Neural cell (in vitro differentiated cells): ENCODE data around the gene CUX1. TPM values are rescaled to one million over a fixed set of nuclear protein-coding genes. Genes with fewer than 3 reads are reported as not detected.

Experiments used
- H2AFZ ChIP-seq: fragments of 200-600, 300-800 bp; sonication (generic), shearing (Covaris generic); 2 replicates; pipeline ENCODE4 v1.6.0; 2014; ENCODE audit warnings: low read depth, mild to moderate bottlenecking, antibody characterized with exemption, low read length, moderate library complexity
- H3F3A ChIP-seq: fragments of 200-600 bp; shearing (Covaris generic); 2 replicates; pipeline ENCODE4 v1.6.1; 2016; ENCODE audit warnings: mild to moderate bottlenecking, moderate library complexity, mixed read lengths, antibody characterized with exemption, low read length; ENCODE audit not compliant: insufficient read depth, poor library complexity, severe bottlenecking
- H3K27ac ChIP-seq: fragments of 200-600, 300-800 bp; sonication (generic), shearing (Covaris generic); 2 replicates; pipeline ENCODE4 v1.5.1; 2014; ENCODE audit warnings: mild to moderate bottlenecking, low read length, moderate library complexity
- H3K27me3 ChIP-seq: fragments of 300-800, 200-600 bp; sonication (generic), shearing (Covaris generic); 2 replicates; pipeline ENCODE4 v1.6.0; 2014; ENCODE audit warnings: mild to moderate bottlenecking, low read depth, low read length, moderate library complexity; ENCODE audit not compliant: insufficient read depth
- H3K36me3 ChIP-seq: fragments of 300-800, 200-600 bp; sonication (generic), shearing (Covaris generic); 2 replicates; pipeline ENCODE4 v1.5.1; 2014; ENCODE audit warnings: mild to moderate bottlenecking, antibody characterized with exemption, low read length, moderate library complexity; ENCODE audit not compliant: insufficient read depth
- H3K4me2 ChIP-seq: fragments of 300-800, 200-600 bp; sonication (generic), shearing (Covaris generic); 2 replicates; pipeline ENCODE4 v1.6.0; 2014; ENCODE audit warnings: mild to moderate bottlenecking, low read length
- H3K4me3 ChIP-seq: fragments of 300-800, 200-600 bp; sonication (generic), shearing (Covaris generic); 2 replicates; pipeline ENCODE4 v1.5.1; 2014; ENCODE audit warnings: mild to moderate bottlenecking, low read length, moderate library complexity
- H3K79me2 ChIP-seq: fragments of 200-600 bp; shearing (Covaris generic); replicated peaks from 2 replicates; pipeline ENCODE4 v1.6.0; 2014; ENCODE audit warnings: mild to moderate bottlenecking, low read length, moderate library complexity; ENCODE audit not compliant: insufficient read depth
- H3K9ac ChIP-seq: fragments of 300-800, 200-600 bp; sonication (generic), shearing (Covaris generic); 2 replicates; pipeline ENCODE4 v1.6.1; 2016; ENCODE audit warnings: mild to moderate bottlenecking, low read length, mixed read lengths
- H3K9me2 ChIP-seq: fragments of 200-600 bp; shearing (Covaris generic); 2 replicates; pipeline ENCODE4 v1.6.1; 2016; ENCODE audit warnings: mild to moderate bottlenecking, low read length, mixed read lengths; ENCODE audit not compliant: insufficient read depth
- H3K9me3 ChIP-seq: fragments of 200-600, 300-800 bp; sonication (generic), shearing (Covaris generic); 2 replicates; pipeline ENCODE4 v1.6.1; 2016; ENCODE audit warnings: mild to moderate bottlenecking, mixed run types, low read length, moderate library complexity, mixed read lengths
- H4K20me1 ChIP-seq: fragments of 200-600 bp; shearing (Covaris generic); 2 replicates; pipeline ENCODE4 v1.6.1; 2016; ENCODE audit warnings: mild to moderate bottlenecking, mixed run types; ENCODE audit not compliant: insufficient read depth
- EP300 ChIP-seq: fragments of 450-650 bp; conservative IDR thresholded peaks from 2 replicates; pipeline ENCODE4 v1.6.1; 2014; ENCODE audit warnings: antibody characterized with exemption, mild to moderate bottlenecking, moderate library complexity; ENCODE audit not compliant: poor library complexity, severe bottlenecking
- EZH2 ChIP-seq: fragments of 200-600, 300-800 bp; shearing (Covaris generic), sonication (generic); IDR thresholded peaks from 2 replicates; pipeline ENCODE4 v1.6.1; 2014; ENCODE audit warnings: antibody characterized with exemption, low read length, borderline replicate concordance, mild to moderate bottlenecking; ENCODE audit not compliant: insufficient read depth, poor library complexity, severe bottlenecking
- MXI1 ChIP-seq: fragments of 450-650 bp; conservative IDR thresholded peaks from 2 replicates; pipeline ENCODE4 v1.6.1; 2014; ENCODE audit warnings: antibody characterized with exemption, mild to moderate bottlenecking; ENCODE audit not compliant: poor library complexity, severe bottlenecking
- POLR2AphosphoS5 ChIP-seq: IDR thresholded peaks from 2 replicates; pipeline ENCODE4 v1.6.1; 2012
- RAD21 ChIP-seq: fragments of 450-650 bp; conservative IDR thresholded peaks from 2 replicates; pipeline ENCODE4 v1.6.1; 2014; ENCODE audit warnings: antibody characterized with exemption, mild to moderate bottlenecking, moderate library complexity
- SMC3 ChIP-seq: fragments of 450-650 bp; conservative IDR thresholded peaks from 2 replicates; pipeline ENCODE4 v1.6.1; 2014; ENCODE audit warnings: antibody characterized with exemption, mild to moderate bottlenecking, moderate library complexity; ENCODE audit not compliant: poor library complexity
- TAF1 ChIP-seq: IDR thresholded peaks from 2 replicates; pipeline ENCODE4 v1.6.1; 2012; ENCODE audit warnings: low read depth
- polyA plus RNA-seq: library from polyadenylated mRNA; depleted of rRNA; stranded (reverse); fragments of >200 nt; gene quantifications from 2 replicates; pipeline ENCODE4 v1.2.3, GENCODE V29; 2014
- TF ChIP-seq, protein P1 (sequence below): fragments of 450-650 bp; IDR thresholded peaks from 2 replicates; pipeline ENCODE4 v1.5.1; 2014; ENCODE audit warnings: antibody characterized with exemption, mild to moderate bottlenecking, moderate library complexity; ENCODE audit not compliant: poor library complexity, severe bottlenecking
- TF ChIP-seq, protein P2 (sequence below): IDR thresholded peaks from 2 replicates; pipeline ENCODE4 v1.6.1; 2012; ENCODE audit warnings: borderline replicate concordance

Gene CUX1
- polyA plus RNA-seq, 1 donor from 2014 or later: 26.6 TPM

DNA sequence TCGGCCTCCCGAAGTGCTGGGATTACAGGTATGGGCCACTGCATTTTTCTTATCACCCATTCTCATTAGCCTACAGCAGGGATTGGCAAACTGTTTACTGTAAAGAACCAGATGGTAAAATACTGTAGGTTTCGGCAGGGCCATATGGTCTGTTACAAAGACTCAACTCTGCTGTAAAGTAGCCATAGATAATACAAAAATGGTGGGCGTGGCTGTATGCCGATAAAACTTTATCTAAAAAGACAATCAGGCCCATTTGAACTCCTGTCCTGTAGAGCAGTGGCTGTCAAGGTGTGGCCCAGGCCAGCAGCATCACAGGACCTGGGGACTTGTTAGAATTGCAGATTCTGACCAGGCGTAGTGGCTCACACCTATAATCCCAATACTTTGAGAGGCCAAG lies 134.3 kb downstream of the CUX1 start:
- no peaks in the 10 kb centered on the region for H3K9me2 ChIP-seq
- no peak overlapping the region for H3K9ac ChIP-seq
- H3K27ac ChIP-seq: no peak overlapping the region
- no peak overlapping the region for H3K4me2 ChIP-seq
- no peaks in the 10 kb centered on the region for H3K27me3 ChIP-seq
- TF ChIP-seq, protein P1, sequence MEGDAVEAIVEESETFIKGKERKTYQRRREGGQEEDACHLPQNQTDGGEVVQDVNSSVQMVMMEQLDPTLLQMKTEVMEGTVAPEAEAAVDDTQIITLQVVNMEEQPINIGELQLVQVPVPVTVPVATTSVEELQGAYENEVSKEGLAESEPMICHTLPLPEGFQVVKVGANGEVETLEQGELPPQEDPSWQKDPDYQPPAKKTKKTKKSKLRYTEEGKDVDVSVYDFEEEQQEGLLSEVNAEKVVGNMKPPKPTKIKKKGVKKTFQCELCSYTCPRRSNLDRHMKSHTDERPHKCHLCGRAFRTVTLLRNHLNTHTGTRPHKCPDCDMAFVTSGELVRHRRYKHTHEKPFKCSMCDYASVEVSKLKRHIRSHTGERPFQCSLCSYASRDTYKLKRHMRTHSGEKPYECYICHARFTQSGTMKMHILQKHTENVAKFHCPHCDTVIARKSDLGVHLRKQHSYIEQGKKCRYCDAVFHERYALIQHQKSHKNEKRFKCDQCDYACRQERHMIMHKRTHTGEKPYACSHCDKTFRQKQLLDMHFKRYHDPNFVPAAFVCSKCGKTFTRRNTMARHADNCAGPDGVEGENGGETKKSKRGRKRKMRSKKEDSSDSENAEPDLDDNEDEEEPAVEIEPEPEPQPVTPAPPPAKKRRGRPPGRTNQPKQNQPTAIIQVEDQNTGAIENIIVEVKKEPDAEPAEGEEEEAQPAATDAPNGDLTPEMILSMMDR: no peak
- TF ChIP-seq RAD21: no peak
- TF ChIP-seq EP300: no peak
- TF ChIP-seq EZH2: no peak
- TF ChIP-seq TAF1: no peak
- no peak for TF ChIP-seq POLR2AphosphoS5
- no peak for TF ChIP-seq SMC3
- H3K9me3 ChIP-seq: no peaks in the 10 kb centered on the region
- no peaks in the 10 kb centered on the region for H4K20me1 ChIP-seq
- H3K4me3 ChIP-seq: no peak overlapping the region
- no peak overlapping the region for H2AFZ ChIP-seq
- H3K79me2 ChIP-seq: no peaks in the 10 kb centered on the region
- no peaks in the 10 kb centered on the region for H3K36me3 ChIP-seq
- peaks cover 4% of the 10 kb centered on the region for H3F3A ChIP-seq

DNA sequence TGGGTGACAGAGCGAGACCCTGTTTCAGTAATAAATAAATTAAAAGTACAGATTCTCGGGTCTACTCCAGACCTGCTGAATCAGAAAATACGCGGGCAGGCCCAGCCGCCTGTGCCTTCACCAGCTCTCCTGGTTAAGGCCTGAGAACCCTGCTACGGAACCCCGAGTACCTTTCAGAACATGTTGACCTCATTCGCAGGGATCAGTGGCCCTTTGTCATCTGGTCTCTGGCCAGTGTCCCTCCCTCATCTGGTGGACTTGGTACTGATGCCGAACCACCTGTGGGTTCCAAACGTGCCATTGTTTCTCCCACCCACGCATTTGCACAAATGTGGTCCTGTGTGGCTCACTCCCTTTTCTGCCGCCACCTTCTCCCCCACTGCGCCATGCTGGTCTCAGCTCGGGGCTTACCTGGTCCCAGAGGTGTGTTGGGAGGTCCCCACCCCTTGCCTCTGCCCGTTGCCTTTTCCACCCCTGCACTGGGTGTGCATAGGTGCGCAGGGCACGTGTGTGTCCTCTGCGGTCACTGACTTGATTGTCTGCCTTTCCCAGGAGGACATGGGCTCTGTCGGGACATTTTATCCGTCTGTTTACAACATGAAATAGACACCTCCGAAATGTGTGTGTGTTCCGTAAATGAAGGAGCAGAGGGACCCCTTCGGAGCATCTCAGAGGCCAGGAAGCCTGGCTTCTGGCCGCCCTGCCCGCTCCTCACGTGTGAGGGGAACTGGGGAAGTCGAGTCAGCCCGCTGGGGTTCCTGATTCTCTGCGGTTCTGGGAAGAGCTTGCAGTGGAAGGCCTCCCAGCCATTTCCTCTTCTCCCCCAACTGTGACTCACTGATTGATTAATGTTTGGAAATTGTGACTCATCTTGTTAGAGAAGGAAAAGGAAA lies 135.2 kb downstream of the CUX1 start:
- H3K9me3 ChIP-seq: no peaks in the 10 kb centered on the region
- no peak overlapping the region for H3K27ac ChIP-seq
- H3K79me2 ChIP-seq: no peaks in the 10 kb centered on the region
- TF ChIP-seq EZH2 (no peak), MXI1 (no peak), RAD21 (no peak), EP300 (no peak), POLR2AphosphoS5 (no peak), SMC3 (no peak), TAF1 (no peak)
- TF ChIP-seq, protein P1: no peak
- TF ChIP-seq, protein P2, sequence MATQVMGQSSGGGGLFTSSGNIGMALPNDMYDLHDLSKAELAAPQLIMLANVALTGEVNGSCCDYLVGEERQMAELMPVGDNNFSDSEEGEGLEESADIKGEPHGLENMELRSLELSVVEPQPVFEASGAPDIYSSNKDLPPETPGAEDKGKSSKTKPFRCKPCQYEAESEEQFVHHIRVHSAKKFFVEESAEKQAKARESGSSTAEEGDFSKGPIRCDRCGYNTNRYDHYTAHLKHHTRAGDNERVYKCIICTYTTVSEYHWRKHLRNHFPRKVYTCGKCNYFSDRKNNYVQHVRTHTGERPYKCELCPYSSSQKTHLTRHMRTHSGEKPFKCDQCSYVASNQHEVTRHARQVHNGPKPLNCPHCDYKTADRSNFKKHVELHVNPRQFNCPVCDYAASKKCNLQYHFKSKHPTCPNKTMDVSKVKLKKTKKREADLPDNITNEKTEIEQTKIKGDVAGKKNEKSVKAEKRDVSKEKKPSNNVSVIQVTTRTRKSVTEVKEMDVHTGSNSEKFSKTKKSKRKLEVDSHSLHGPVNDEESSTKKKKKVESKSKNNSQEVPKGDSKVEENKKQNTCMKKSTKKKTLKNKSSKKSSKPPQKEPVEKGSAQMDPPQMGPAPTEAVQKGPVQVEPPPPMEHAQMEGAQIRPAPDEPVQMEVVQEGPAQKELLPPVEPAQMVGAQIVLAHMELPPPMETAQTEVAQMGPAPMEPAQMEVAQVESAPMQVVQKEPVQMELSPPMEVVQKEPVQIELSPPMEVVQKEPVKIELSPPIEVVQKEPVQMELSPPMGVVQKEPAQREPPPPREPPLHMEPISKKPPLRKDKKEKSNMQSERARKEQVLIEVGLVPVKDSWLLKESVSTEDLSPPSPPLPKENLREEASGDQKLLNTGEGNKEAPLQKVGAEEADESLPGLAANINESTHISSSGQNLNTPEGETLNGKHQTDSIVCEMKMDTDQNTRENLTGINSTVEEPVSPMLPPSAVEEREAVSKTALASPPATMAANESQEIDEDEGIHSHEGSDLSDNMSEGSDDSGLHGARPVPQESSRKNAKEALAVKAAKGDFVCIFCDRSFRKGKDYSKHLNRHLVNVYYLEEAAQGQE: no peak
- no peaks in the 10 kb centered on the region for H3K9me2 ChIP-seq
- H3K9ac ChIP-seq: no peak overlapping the region
- no peaks in the 10 kb centered on the region for H3K27me3 ChIP-seq
- H3K4me3 ChIP-seq: no peak overlapping the region
- H3F3A ChIP-seq: peaks cover under 1% of the 10 kb centered on the region
- H3K4me2 ChIP-seq: no peak overlapping the region
- no peaks in the 10 kb centered on the region for H4K20me1 ChIP-seq
- no peaks in the 10 kb centered on the region for H3K36me3 ChIP-seq
- H2AFZ ChIP-seq: no peak overlapping the region
